ENCODE data around the gene MXI1.
"Not testable (repeated sequence)": the region's sequence is repeated elsewhere in the genome, so short reads cannot be mapped to it uniquely, and the experiment has no call there.

The MXI1 gene

GRCh38 chr10:110324805-110325280 lies 117.4 kb downstream of the MXI1 start:
- no peak for DNase-seq

DNA sequence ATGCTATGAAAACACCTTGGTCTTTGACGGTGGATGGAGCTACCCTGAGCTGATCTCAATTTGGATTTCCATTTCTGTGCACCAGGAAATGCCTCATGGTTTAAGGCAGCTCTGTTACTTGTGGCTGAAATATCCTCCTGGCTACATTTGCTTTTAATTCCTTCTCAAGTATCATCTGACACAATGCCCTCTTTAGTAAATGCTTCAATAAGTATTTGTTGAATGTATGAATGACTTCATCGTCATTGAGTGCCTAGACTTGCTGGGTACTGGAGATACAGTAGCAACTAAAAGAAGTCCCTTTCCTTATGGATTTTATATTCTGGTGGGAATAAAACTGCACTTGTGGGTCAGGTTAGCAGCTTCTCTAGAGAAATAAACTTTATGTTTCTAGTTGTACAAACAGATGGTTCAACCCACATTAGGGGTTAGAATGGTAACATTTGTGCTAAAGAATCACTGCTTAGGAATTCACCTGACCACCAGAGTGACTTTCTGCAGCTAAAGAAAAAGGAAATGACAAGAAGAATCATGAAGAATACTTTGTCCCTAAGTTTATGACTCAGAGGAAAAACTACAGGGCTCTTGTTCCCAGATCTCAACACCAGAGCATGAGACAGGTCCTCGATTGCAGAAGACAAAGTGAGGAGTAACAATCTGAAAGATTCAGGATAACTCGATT lies 119.1 kb downstream of the MXI1 start:
- no peak for DNase-seq

- DNase-seq = no peak
Observed at GRCh38 chr10:110327262-110327914, 120.0 kb downstream of the MXI1 start.

- no peak for DNase-seq
Observed at GRCh38 chr10:110330675-110331074, 123.3 kb downstream of the MXI1 start.

GRCh38 chr10:110331226-110331795 lies 123.9 kb downstream of the MXI1 start:
- not testable (repeated sequence) for DNase-seq

GRCh38 chr10:110334061-110334656 lies 126.8 kb downstream of the MXI1 start:
- DNase-seq = no peak

- DNase-seq = no peak
Observed at GRCh38 chr10:110335314-110336064, 128.1 kb downstream of the MXI1 start.

- DNase-seq = no peak
Observed at GRCh38 chr10:110336111-110336721, 128.8 kb downstream of the MXI1 start.

Measured in CD4-positive, alpha-beta T cell treated with Interleukin-12 subunit alpha and Interleukin-12 subunit beta, for 1 hour (primary cell).